ENCODE data around the gene RHOBTB3.
"Not testable (repeated sequence)": the region's sequence is repeated elsewhere in the genome, so short reads cannot be mapped to it uniquely, and the experiment has no call there.

RHOBTB3 gene

GRCh38 chr5:95730730-95731570 is at the start of gene RHOBTB3:
TSS of gene RHOBTB3 (plus strand) at chr5:95731336. CDS start at chr5:95731683, 347 bp downstream.
- peak; percentile 76 for DNase-seq (ENCODE audit: low spot score)

- no peak for DNase-seq (ENCODE audit: low spot score)
These were observed 48.2 kb upstream of the RHOBTB3 start, which contains the start of gene SPATA9 for GRCh38 chr5:95682891-95683290. TSS of gene SPATA9 (minus strand) at chr5:95682991. CDS start at chr5:95682854, 137 bp downstream.

GRCh38 chr5:95684361-95684760 is 46.8 kb upstream of the RHOBTB3 start:
- no peak for DNase-seq (ENCODE audit: low spot score)

GRCh38 chr5:95686651-95687050 is 44.5 kb upstream of the RHOBTB3 start:
- no peak for DNase-seq (ENCODE audit: low spot score)

- DNase-seq (ENCODE audit: low spot score): no peak
These were observed 41.5 kb upstream of the RHOBTB3 start for GRCh38 chr5:95689680-95690079.

- no peak for DNase-seq (ENCODE audit: low spot score)
These were observed 40.8 kb upstream of the RHOBTB3 start for GRCh38 chr5:95690333-95690732.

GRCh38 chr5:95697781-95698681 is 33.1 kb upstream of the RHOBTB3 start:
- peak; percentile 20 for DNase-seq (ENCODE audit: low spot score)

- DNase-seq (ENCODE audit: low spot score): no peak
These were observed 31.8 kb upstream of the RHOBTB3 start for GRCh38 chr5:95699337-95699736.

- no peak for DNase-seq (ENCODE audit: low spot score)
These were observed 30.1 kb upstream of the RHOBTB3 start for GRCh38 chr5:95701074-95701473.

- no peak for DNase-seq (ENCODE audit: low spot score)
These were observed 27.0 kb upstream of the RHOBTB3 start for GRCh38 chr5:95704150-95704549.

GRCh38 chr5:95706196-95706595 is 24.9 kb upstream of the RHOBTB3 start:
- DNase-seq (ENCODE audit: low spot score): not testable (repeated sequence)

- DNase-seq (ENCODE audit: low spot score): no peak
These were observed 24.1 kb upstream of the RHOBTB3 start for GRCh38 chr5:95707055-95707454.

- not testable (repeated sequence) for DNase-seq (ENCODE audit: low spot score)
These were observed 23.5 kb upstream of the RHOBTB3 start for GRCh38 chr5:95707534-95708188.

- DNase-seq (ENCODE audit: low spot score): no peak
These were observed 22.3 kb upstream of the RHOBTB3 start for GRCh38 chr5:95708876-95709275.

GRCh38 chr5:95709967-95710650 is 21.0 kb upstream of the RHOBTB3 start:
- DNase-seq (ENCODE audit: low spot score): peak; percentile 28

- not testable (repeated sequence) for DNase-seq (ENCODE audit: low spot score)
These were observed 20.3 kb upstream of the RHOBTB3 start for GRCh38 chr5:95710651-95711500.

- DNase-seq (ENCODE audit: low spot score): no peak
These were observed 19.4 kb upstream of the RHOBTB3 start for GRCh38 chr5:95711501-95712346.

GRCh38 chr5:95712347-95712958 is 18.7 kb upstream of the RHOBTB3 start:
- DNase-seq (ENCODE audit: low spot score): peak; percentile 30

- DNase-seq (ENCODE audit: low spot score): not testable (repeated sequence)
These were observed 17.9 kb upstream of the RHOBTB3 start for GRCh38 chr5:95713246-95713645.

All from iPS-NIHi11 (cell line).